Measurements from ENCODE around the gene DLX3.

GRCh38 chr17:49978501-49978900 is 16.5 kb downstream of the DLX3 start:
- TF ChIP-seq CTCF (IDR thresholded peaks at IDR 0.05), result no peak
- TF ChIP-seq EZH2 (IDR thresholded peaks at IDR 0.05), result no peak
- no peak for TF ChIP-seq EZH2phosphoT487 (IDR thresholded peaks at IDR 0.05)

Data from neural progenitor cell (in vitro differentiated cells).